Measurements from ENCODE around the gene GIT1.

Gene GIT1, protein sequence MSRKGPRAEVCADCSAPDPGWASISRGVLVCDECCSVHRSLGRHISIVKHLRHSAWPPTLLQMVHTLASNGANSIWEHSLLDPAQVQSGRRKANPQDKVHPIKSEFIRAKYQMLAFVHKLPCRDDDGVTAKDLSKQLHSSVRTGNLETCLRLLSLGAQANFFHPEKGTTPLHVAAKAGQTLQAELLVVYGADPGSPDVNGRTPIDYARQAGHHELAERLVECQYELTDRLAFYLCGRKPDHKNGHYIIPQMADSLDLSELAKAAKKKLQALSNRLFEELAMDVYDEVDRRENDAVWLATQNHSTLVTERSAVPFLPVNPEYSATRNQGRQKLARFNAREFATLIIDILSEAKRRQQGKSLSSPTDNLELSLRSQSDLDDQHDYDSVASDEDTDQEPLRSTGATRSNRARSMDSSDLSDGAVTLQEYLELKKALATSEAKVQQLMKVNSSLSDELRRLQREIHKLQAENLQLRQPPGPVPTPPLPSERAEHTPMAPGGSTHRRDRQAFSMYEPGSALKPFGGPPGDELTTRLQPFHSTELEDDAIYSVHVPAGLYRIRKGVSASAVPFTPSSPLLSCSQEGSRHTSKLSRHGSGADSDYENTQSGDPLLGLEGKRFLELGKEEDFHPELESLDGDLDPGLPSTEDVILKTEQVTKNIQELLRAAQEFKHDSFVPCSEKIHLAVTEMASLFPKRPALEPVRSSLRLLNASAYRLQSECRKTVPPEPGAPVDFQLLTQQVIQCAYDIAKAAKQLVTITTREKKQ

DNA sequence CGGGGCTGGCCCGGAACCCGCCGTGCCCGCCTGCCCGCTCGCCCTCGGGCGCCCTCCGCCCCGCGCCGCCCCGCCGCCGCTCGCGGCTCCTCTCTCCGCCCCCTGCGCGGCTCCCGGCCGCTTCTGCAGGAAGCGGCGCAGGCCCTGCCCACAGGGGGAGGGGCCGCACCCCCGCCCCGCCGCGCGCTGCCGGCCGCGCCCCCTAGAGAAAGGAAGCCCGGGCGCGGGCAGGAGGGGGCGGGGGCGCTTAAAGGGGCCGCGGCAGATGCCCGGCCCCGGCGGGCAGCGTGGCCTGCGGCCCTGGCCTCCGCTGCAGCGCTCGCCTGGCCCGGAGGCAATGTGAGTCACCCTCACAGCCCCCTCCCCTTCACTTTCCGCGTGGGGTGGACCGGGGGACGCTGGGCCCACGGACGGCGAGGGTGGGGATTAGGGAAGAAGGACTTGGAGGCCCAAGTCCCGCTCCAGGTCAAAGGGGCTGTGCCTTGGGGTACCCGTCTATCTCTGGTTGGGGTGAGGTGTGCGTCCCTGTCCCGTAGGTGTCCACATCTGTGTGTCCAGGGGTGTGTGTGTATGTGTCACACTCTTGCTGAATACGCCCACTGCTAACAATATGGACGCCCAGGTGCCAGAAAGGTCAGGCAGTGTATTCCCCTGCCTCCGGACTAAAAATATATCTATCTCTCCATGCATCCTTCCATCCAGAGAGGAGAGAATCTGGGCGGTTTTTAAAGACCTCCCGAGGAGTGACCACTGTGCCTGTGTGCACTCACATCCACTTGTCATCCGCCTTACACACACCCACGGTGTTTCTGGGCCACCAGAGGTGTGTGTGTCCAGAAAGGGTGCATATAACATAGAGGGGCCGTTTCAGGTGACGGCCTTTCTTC, at the start of gene GIT1:
GIT1 (minus strand) TSS at position 125 of the 887 bp plus-strand sequence. CDS start 270 bp downstream, outside the sequence.
- DNase-seq (ENCODE audit: low spot score): peak; percentile 99
- TF ChIP-seq, protein P1, sequence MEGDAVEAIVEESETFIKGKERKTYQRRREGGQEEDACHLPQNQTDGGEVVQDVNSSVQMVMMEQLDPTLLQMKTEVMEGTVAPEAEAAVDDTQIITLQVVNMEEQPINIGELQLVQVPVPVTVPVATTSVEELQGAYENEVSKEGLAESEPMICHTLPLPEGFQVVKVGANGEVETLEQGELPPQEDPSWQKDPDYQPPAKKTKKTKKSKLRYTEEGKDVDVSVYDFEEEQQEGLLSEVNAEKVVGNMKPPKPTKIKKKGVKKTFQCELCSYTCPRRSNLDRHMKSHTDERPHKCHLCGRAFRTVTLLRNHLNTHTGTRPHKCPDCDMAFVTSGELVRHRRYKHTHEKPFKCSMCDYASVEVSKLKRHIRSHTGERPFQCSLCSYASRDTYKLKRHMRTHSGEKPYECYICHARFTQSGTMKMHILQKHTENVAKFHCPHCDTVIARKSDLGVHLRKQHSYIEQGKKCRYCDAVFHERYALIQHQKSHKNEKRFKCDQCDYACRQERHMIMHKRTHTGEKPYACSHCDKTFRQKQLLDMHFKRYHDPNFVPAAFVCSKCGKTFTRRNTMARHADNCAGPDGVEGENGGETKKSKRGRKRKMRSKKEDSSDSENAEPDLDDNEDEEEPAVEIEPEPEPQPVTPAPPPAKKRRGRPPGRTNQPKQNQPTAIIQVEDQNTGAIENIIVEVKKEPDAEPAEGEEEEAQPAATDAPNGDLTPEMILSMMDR (IDR thresholded peaks at IDR 0.05; ENCODE audit: extremely low read depth, missing control alignments): no peak

DNA sequence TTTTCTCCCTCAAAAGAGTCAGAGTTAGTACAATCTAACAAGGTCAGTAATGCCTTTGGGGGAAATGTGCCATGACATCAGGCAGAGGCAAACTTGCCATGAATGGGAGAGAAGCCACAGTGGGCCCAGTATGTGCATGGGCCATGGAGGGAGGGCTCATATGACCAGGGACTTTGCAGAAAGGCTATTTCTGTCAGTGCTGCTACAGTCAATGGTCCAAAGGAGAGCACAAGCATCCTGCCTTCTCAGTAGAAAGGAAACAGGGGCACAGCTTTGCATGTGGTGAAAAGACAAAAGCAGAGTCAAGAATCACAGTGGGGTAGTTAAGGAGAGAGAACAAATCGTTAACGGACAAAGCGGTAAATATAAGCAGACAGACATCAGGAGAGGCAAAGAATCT, 44.4 kb upstream of the GIT1 start:
- DNase-seq (ENCODE audit: low spot score): no peak
- TF ChIP-seq, protein P1 (IDR thresholded peaks at IDR 0.05; ENCODE audit: extremely low read depth, missing control alignments): no peak

DNA sequence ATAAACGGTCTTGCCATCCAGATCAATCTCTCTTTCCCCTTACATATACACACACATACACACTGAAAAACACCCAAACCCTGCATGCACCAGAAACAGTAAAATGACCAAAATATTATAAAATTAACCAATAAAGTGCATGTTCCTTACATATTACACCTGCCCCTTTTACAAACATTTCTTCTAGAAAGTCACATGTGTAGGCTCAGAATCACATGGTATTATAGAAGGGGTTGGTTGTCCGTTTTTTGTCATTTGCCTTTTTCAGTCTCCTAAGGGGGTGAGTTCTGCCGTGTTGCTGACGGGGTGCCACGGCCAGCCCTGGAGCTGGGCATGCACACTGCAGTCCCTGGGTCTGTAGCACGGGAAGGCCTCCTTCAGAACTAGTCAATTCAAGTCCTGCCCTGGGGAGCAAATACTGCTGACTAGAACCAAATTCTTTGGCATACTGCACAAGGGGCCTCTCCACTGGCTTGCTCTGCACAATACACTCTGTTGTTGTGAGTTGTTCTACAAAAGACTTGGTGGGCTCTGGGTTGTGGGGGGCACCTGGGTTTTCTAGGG, 41.3 kb upstream of the GIT1 start:
- TF ChIP-seq, protein P1 (IDR thresholded peaks at IDR 0.05; ENCODE audit: extremely low read depth, missing control alignments): no peak
- DNase-seq (ENCODE audit: low spot score): no peak

DNA sequence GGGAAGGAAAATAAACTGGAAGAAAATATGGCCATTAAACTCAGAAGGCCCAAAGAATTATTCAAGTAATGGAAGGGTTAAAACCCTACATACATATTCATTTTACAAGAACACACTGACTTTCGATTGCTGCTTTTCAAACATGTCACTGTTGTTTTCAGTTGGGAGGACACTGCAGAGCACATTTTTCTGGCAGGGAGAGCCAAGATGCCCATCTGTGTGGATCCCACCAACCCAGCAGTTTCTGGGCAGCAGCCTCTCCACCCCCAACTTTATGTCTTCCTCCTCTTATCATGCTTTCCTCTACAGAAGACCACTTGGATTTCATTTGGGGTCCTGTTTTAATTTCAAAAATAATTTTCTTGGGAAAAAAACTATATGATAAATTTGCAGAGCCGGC, 40.4 kb upstream of the GIT1 start:
- TF ChIP-seq, protein P1 (IDR thresholded peaks at IDR 0.05; ENCODE audit: extremely low read depth, missing control alignments): no peak
- DNase-seq (ENCODE audit: low spot score): no peak

DNA sequence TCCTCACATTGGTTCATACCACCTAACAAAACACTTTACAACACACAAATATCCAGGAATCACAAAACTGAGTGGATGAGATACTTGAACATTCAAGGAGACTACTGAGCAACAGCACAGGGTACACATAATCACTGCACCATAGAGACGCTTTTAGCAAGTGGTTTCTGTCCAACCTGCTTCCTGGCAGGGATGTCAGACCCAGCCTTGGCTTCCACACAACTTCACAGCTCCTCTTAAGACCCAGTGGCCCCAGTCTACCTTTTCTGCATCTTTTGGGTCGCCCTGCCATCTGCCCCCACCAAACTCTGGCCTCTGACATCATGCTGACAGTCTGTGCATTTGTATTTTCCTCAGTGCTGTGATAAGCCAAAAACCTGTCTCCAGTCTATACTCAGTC, 39.2 kb upstream of the GIT1 start:
- no peak for DNase-seq (ENCODE audit: low spot score)
- TF ChIP-seq, protein P1 (IDR thresholded peaks at IDR 0.05; ENCODE audit: extremely low read depth, missing control alignments): no peak

DNA sequence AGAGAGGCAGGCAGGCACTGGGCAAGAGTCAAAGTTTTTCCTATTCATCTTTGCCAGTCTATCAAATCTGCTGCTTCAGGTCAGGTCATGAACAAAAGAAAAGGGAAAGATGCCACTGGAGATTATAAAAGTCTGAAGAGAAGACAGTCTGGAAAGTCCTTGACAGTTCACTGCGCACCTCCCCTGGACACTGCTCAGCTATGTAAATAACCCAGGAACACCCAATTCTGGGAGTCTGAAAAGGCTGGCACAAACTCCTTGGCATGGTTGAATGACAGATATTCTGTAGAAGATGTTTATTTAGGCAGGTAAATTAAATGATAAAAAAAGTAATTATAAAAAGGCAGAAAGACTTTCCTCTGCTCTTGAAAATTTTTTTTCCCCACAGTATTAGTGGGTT, 38.5 kb upstream of the GIT1 start:
- no peak for DNase-seq (ENCODE audit: low spot score)
- TF ChIP-seq, protein P1 (IDR thresholded peaks at IDR 0.05; ENCODE audit: extremely low read depth, missing control alignments): no peak
